Peyer's patch (tissue), 4 donors: Measurements from ENCODE around the gene RAPGEF5.

Source experiments
- POLR2A ChIP-seq, 2 donors: fragments of 450-650 bp; IDR thresholded peaks; one replicate each; pipeline ENCODE4 v1.5.1; 2017; ENCODE audit warnings: antibody characterized with exemption in 2 of 2, mild to moderate bottlenecking in 2 of 2, moderate library complexity in 2 of 2
- TF ChIP-seq, protein P1 (sequence below), 6 experiments: fragments of 450-650 bp in 4 of 6; fragments of 200-600 bp in 2 of 6; sonication (generic) in 1 of 6; IDR thresholded peaks; one replicate each; pipeline ENCODE4 v1.5.1; 2017 to 2019; ENCODE audit warnings: antibody characterized with exemption in 6 of 6, mild to moderate bottlenecking in 3 of 6, moderate library complexity in 1 of 6

DNA sequence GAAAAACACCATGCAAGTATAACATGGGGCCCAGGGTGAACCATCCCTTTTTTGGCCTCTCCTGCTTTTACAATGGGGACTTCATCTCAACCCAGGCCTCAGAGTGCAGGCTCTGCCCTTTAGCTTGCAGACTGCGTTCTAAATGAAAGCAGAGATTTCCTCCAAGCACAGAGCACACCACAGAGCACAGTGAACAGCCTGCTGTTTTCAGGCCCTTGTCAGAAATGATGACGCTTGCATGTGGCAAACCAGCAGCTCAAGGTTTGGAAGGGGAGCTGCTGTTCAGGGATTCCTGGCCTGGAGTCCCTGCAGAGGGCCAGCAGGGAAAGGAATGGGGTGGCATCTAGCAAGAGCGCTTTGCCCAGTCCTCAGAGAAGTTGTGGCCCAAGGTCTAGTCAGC, 243.9 kb downstream of the RAPGEF5 start:
- TF ChIP-seq, protein P1, sequence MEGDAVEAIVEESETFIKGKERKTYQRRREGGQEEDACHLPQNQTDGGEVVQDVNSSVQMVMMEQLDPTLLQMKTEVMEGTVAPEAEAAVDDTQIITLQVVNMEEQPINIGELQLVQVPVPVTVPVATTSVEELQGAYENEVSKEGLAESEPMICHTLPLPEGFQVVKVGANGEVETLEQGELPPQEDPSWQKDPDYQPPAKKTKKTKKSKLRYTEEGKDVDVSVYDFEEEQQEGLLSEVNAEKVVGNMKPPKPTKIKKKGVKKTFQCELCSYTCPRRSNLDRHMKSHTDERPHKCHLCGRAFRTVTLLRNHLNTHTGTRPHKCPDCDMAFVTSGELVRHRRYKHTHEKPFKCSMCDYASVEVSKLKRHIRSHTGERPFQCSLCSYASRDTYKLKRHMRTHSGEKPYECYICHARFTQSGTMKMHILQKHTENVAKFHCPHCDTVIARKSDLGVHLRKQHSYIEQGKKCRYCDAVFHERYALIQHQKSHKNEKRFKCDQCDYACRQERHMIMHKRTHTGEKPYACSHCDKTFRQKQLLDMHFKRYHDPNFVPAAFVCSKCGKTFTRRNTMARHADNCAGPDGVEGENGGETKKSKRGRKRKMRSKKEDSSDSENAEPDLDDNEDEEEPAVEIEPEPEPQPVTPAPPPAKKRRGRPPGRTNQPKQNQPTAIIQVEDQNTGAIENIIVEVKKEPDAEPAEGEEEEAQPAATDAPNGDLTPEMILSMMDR (IDR thresholded peaks at IDR 0.05), result no peak
- TF ChIP-seq POLR2A (IDR thresholded peaks at IDR 0.05), result no peak
